ENCODE data around the gene SMIM10L2A. TPM values are rescaled to one million over a fixed set of nuclear protein-coding genes. Genes with fewer than 3 reads are reported as not detected.
"Not testable (repeated sequence)": the region's sequence is repeated elsewhere in the genome, so short reads cannot be mapped to it uniquely, and the experiment has no call there.

SMIM10L2A gene
- total RNA-seq, 1 donor from 2014 or later, result 1.9 TPM

GRCh38 chrX:135454816-135455215 is 33.1 kb downstream of the SMIM10L2A start:
- DNase-seq (ENCODE audit: low spot score), result no peak

GRCh38 chrX:135461756-135462155 is 40.0 kb downstream of the SMIM10L2A start:
- not testable (repeated sequence) for DNase-seq (ENCODE audit: low spot score)

GRCh38 chrX:135463937-135464336 is 42.2 kb downstream of the SMIM10L2A start:
- DNase-seq (ENCODE audit: low spot score), result no peak

GRCh38 chrX:135476378-135476777 is 54.6 kb downstream of the SMIM10L2A start:
- DNase-seq (ENCODE audit: low spot score), result no peak

- peak; percentile 80 for DNase-seq (ENCODE audit: low spot score)
Measured at GRCh38 chrX:135477576-135477975, 55.8 kb downstream of the SMIM10L2A start.

Other genes with a start within 250 kb of the SMIM10L2A start
- gene ETDA, start 169.9 kb upstream of the SMIM10L2A start, total RNA-seq, result not detected
- gene ETDC, start 112.5 kb upstream of the SMIM10L2A start, total RNA-seq, result not detected
- gene ZNF75D, start 77.8 kb upstream of the SMIM10L2A start, total RNA-seq, result 8.8 TPM
- 4.7 TPM for gene ZNF449, start 77.1 kb upstream of the SMIM10L2A start, total RNA-seq
- 10.5 TPM for gene INTS6L, start 98.7 kb downstream of the SMIM10L2A start, total RNA-seq

Measured in mucosa of gallbladder (tissue), 1 donor.